ENCODE measurements around the gene SLC39A11.

Gene SLC39A11

GRCh38 chr17:72719578-72720493 lies 372.7 kb downstream of the SLC39A11 start:
- Histone ChIP-seq H3K27ac (peak overlapping the region; percentile 58), H3K27me3 (replicated peaks) (no peaks in the 10 kb centered on the region), H3K36me3 (replicated peaks) (no peaks in the 10 kb centered on the region), H3K4me3 (ENCODE audit: low read depth, low read length) (no peak overlapping the region)
- in situ Hi-C loops (cut with HindIII; ENCODE audit: low pct_ligation_motif_present, low sequenced_read_pairs), result no loop called here
- TF ChIP-seq, protein P1, sequence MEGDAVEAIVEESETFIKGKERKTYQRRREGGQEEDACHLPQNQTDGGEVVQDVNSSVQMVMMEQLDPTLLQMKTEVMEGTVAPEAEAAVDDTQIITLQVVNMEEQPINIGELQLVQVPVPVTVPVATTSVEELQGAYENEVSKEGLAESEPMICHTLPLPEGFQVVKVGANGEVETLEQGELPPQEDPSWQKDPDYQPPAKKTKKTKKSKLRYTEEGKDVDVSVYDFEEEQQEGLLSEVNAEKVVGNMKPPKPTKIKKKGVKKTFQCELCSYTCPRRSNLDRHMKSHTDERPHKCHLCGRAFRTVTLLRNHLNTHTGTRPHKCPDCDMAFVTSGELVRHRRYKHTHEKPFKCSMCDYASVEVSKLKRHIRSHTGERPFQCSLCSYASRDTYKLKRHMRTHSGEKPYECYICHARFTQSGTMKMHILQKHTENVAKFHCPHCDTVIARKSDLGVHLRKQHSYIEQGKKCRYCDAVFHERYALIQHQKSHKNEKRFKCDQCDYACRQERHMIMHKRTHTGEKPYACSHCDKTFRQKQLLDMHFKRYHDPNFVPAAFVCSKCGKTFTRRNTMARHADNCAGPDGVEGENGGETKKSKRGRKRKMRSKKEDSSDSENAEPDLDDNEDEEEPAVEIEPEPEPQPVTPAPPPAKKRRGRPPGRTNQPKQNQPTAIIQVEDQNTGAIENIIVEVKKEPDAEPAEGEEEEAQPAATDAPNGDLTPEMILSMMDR (IDR thresholded peaks at IDR 0.05; ENCODE audit: low read depth, low read length, missing control alignments), result no peak
- DNase-seq, result peak; percentile 91

DNA sequence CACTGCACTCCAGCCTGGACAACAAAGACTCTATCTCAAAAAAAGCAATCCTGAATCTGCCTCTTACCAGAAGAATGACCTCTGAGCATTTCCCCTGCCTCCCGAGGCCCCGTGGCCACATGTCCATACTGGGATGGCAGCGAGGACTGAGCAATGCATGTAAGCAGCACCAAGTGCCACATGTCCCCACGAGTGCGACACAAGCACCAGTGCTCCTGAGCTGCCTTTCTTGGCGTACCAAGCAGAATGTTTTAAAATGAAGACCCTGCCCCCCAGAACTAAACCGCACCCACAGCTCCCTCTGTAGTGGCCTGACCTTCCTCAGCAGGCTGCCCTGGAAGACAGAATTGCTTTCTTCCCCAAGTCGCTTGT lies 373.3 kb downstream of the SLC39A11 start:
- Histone ChIP-seq H3K27me3 (replicated peaks) (no peaks in the 10 kb centered on the region), H3K36me3 (replicated peaks) (no peaks in the 10 kb centered on the region), H3K27ac (peak overlapping the region; percentile 58), H3K4me3 (ENCODE audit: low read depth, low read length) (no peak overlapping the region)
- no peak for DNase-seq
- TF ChIP-seq, protein P1 (IDR thresholded peaks at IDR 0.05; ENCODE audit: low read depth, low read length, missing control alignments), result no peak
- in situ Hi-C loops (cut with HindIII; ENCODE audit: low pct_ligation_motif_present, low sequenced_read_pairs), result no loop called here

- no peaks in the 10 kb centered on the region for H3K27me3 ChIP-seq (replicated peaks)
- no peak overlapping the region for H3K4me3 ChIP-seq (ENCODE audit: low read depth, low read length)
- TF ChIP-seq, protein P1 (IDR thresholded peaks at IDR 0.05; ENCODE audit: low read depth, low read length, missing control alignments), result no peak
- H3K36me3 ChIP-seq (replicated peaks), result no peaks in the 10 kb centered on the region
- in situ Hi-C loops (cut with HindIII; ENCODE audit: low pct_ligation_motif_present, low sequenced_read_pairs), result no loop called here
- no peak for DNase-seq
- no peak overlapping the region for H3K27ac ChIP-seq
Measured at GRCh38 chr17:72717676-72718075, 374.8 kb downstream of the SLC39A11 start.

GRCh38 chr17:72717276-72717675 lies 375.2 kb downstream of the SLC39A11 start:
- in situ Hi-C loops (cut with HindIII; ENCODE audit: low pct_ligation_motif_present, low sequenced_read_pairs), result no loop called here
- no peak for DNase-seq
- no peaks in the 10 kb centered on the region for H3K36me3 ChIP-seq (replicated peaks)

GRCh38 chr17:72715906-72716572 lies 376.4 kb downstream of the SLC39A11 start:
- TF ChIP-seq, protein P1 (IDR thresholded peaks at IDR 0.05; ENCODE audit: low read depth, low read length, missing control alignments), result no peak
- Histone ChIP-seq H3K27ac (peak overlapping the region; percentile 85), H3K36me3 (replicated peaks) (no peaks in the 10 kb centered on the region), H3K27me3 (replicated peaks) (no peaks in the 10 kb centered on the region), H3K4me3 (ENCODE audit: low read depth, low read length) (no peak overlapping the region)
- in situ Hi-C loops (cut with HindIII; ENCODE audit: low pct_ligation_motif_present, low sequenced_read_pairs), result no loop called here
- peak; percentile 94 for DNase-seq

More at GRCh38 chr17:72717276-72717675, 375.2 kb downstream of the SLC39A11 start:
- H3K27ac ChIP-seq, result peak overlapping the region; percentile 27
- no peak overlapping the region for H3K4me3 ChIP-seq (ENCODE audit: low read depth, low read length)
- TF ChIP-seq, protein P1 (IDR thresholded peaks at IDR 0.05; ENCODE audit: low read depth, low read length, missing control alignments), result no peak
- H3K27me3 ChIP-seq (replicated peaks), result no peaks in the 10 kb centered on the region
